SKM-1 (cell line): Measurements from ENCODE around the gene HPCAL4.

Experiments
- DNase-seq: peaks from one replicate; lab custom pipeline; 2025; ENCODE audit not compliant: unreplicated experiment; lab: John Stamatoyannopoulos, UW

HPCAL4 gene

GRCh38 chr1:39678889-39679288 is 12.3 kb downstream of the HPCAL4 start:
- no peak for DNase-seq

GRCh38 chr1:39677645-39678044 is 13.6 kb downstream of the HPCAL4 start:
- no peak for DNase-seq

- DNase-seq = no peak
Measured at GRCh38 chr1:39676948-39677548, 14.2 kb downstream of the HPCAL4 start.

GRCh38 chr1:39675220-39675619 is 16.0 kb downstream of the HPCAL4 start:
- no peak for DNase-seq

GRCh38 chr1:39673215-39673614 is 18.0 kb downstream of the HPCAL4 start:
- DNase-seq = no peak

GRCh38 chr1:39672551-39672947 is 18.7 kb downstream of the HPCAL4 start:
- DNase-seq = no peak

GRCh38 chr1:39671793-39672550 is 19.3 kb downstream of the HPCAL4 start, which contains the start of gene NT5C1A:
TSS of gene NT5C1A (minus strand) at chr1:39672107. CDS start at chr1:39672038, 69 bp downstream.
- DNase-seq = no peak

GRCh38 chr1:39671433-39671792 is 19.8 kb downstream of the HPCAL4 start:
- no peak for DNase-seq

GRCh38 chr1:39670689-39671088 is 20.5 kb downstream of the HPCAL4 start:
- DNase-seq = no peak

- no peak for DNase-seq
Measured at GRCh38 chr1:39668894-39669293, 22.3 kb downstream of the HPCAL4 start.

- no peak for DNase-seq
Measured at GRCh38 chr1:39668111-39668510, 23.1 kb downstream of the HPCAL4 start.

GRCh38 chr1:39666772-39667171 is 24.5 kb downstream of the HPCAL4 start:
- no peak for DNase-seq

GRCh38 chr1:39663559-39663958 is 27.7 kb downstream of the HPCAL4 start:
- DNase-seq = no peak

- no peak for DNase-seq
Measured at GRCh38 chr1:39662861-39663260, 28.4 kb downstream of the HPCAL4 start.

GRCh38 chr1:39659538-39659937 is 31.7 kb downstream of the HPCAL4 start:
- no peak for DNase-seq

- no peak for DNase-seq
Measured at GRCh38 chr1:39659110-39659509, 32.1 kb downstream of the HPCAL4 start.

GRCh38 chr1:39657923-39658485 is 33.2 kb downstream of the HPCAL4 start:
- peak; percentile 65 for DNase-seq

- DNase-seq = no peak
Measured at GRCh38 chr1:39657402-39657801, 33.8 kb downstream of the HPCAL4 start.

GRCh38 chr1:39656391-39656790 is 34.8 kb downstream of the HPCAL4 start:
- DNase-seq = no peak

- no peak for DNase-seq
Measured at GRCh38 chr1:39655578-39656268, 35.5 kb downstream of the HPCAL4 start.

GRCh38 chr1:39654291-39654690 is 36.9 kb downstream of the HPCAL4 start:
- DNase-seq = no peak

- DNase-seq = peak; percentile 64
Measured at GRCh38 chr1:39653546-39654031, 37.6 kb downstream of the HPCAL4 start.
